ENCODE data around the gene NID2.

NID2 gene

DNA sequence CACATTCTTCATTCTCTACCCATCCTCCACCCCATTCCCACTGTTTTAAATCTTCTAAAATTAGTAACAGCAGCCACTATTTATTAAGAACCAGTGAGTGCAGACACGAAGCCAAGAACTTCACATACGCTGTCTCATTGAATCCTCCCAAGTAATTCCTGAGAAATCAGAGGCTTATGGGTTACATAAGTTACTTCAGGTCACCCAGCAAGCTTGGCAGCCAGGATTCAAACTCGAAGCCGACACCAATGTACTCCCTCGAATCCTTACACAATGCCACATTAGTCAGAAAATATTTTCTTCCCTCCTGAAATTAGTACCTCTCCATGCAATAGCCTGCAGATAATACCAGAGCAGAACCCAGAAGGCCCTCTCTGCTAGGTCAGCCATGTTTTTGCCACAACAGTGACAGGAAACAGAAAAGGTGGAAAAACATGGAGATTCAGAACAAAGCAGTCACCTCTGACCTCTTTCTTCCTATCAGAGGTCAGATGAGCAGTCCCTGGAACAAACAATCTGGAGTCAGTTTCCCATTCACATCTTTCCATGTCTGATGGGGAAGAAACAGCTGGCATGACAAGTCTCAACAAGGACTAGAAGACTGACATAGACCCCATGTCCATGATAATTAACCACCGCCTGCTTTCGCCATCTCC, 16.4 kb downstream of the NID2 start:
- H3K4me1 ChIP-seq (ENCODE audit: insufficient read depth, low read length) = peaks cover 76% of the 10 kb centered on the region

DNA sequence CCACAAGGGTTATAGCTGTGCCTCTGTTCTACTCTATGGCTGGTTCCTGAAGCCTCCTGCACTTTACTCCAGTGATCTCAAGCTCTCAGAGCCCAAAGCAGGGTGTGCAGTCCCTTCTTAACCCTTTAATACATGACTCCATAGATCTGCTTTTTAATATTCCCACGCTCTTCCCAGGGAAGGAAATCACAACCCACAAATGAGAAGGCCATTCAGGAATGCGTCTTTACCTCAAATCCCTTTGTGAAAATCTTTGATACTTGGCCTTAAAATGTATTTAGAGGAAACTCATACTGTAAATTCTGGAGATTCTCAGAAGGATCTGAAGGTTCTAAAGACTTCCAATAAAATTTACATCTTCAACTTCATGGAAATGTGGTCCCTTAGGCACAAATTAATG, 17.0 kb downstream of the NID2 start:
- Histone ChIP-seq H3K27ac (ENCODE audit: low read depth, low read length) (peak overlapping the region; percentile 45), H3K4me3 (ENCODE audit: low read depth in 1 of 2, low read length in 2 of 2) (no peak overlapping the region), H3K9me3 (ENCODE audit: low read length) (no peaks in the 10 kb centered on the region), H3K9ac (ENCODE audit: low read length) (no peak overlapping the region), H3K36me3 (ENCODE audit: insufficient read depth, low read length) (peaks cover 12% of the 10 kb centered on the region), H3K27me3 (ENCODE audit: control insufficient read depth in 1 of 2, insufficient read depth in 2 of 2, low read length in 2 of 2) (no peaks in the 10 kb centered on the region), H3K4me1 (ENCODE audit: insufficient read depth, low read length) (peaks cover 82% of the 10 kb centered on the region)

More for the DNA sequence above, 16.4 kb downstream of the NID2 start:
- no peaks in the 10 kb centered on the region for H3K9me3 ChIP-seq (ENCODE audit: low read length)
- no peak overlapping the region for H3K9ac ChIP-seq (ENCODE audit: low read length)
- H3K36me3 ChIP-seq (ENCODE audit: insufficient read depth, low read length) = peaks cover 12% of the 10 kb centered on the region
- H3K4me3 ChIP-seq (ENCODE audit: low read depth in 1 of 2, low read length in 2 of 2) = no peak overlapping the region
- H3K27me3 ChIP-seq (ENCODE audit: control insufficient read depth in 1 of 2, insufficient read depth in 2 of 2, low read length in 2 of 2) = no peaks in the 10 kb centered on the region
- H3K27ac ChIP-seq (ENCODE audit: low read depth, low read length) = peak overlapping the region; percentile 45

DNA sequence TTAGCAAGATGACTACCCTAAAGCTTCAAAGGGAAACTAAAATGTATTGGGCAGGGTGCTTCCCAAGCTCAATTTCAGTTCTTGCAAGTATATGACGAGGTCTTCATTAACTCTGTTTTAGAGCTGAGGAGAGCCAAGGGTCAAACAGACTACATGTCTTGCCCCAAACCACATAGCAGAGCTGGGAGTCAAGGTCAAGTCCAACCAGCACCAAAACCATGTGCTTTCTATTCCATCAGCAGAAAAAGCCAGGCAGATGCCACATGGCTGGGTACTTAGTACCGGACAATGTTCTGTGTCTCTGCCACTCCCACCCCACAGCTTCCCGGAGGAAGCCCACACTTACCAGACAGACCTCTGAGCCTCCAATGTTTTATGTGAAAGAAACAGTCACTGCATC, 17.6 kb downstream of the NID2 start:
- H3K4me1 ChIP-seq (ENCODE audit: insufficient read depth, low read length) = peaks cover 88% of the 10 kb centered on the region
- no peak overlapping the region for H3K9ac ChIP-seq (ENCODE audit: low read length)
- no peak overlapping the region for H3K4me3 ChIP-seq (ENCODE audit: low read depth in 1 of 2, low read length in 2 of 2)
- H3K27me3 ChIP-seq (ENCODE audit: control insufficient read depth in 1 of 2, insufficient read depth in 2 of 2, low read length in 2 of 2) = no peaks in the 10 kb centered on the region
- H3K9me3 ChIP-seq (ENCODE audit: low read length) = no peaks in the 10 kb centered on the region
- H3K27ac ChIP-seq (ENCODE audit: low read depth, low read length) = peak overlapping the region; percentile 5
- peaks cover 12% of the 10 kb centered on the region for H3K36me3 ChIP-seq (ENCODE audit: insufficient read depth, low read length)

DNA sequence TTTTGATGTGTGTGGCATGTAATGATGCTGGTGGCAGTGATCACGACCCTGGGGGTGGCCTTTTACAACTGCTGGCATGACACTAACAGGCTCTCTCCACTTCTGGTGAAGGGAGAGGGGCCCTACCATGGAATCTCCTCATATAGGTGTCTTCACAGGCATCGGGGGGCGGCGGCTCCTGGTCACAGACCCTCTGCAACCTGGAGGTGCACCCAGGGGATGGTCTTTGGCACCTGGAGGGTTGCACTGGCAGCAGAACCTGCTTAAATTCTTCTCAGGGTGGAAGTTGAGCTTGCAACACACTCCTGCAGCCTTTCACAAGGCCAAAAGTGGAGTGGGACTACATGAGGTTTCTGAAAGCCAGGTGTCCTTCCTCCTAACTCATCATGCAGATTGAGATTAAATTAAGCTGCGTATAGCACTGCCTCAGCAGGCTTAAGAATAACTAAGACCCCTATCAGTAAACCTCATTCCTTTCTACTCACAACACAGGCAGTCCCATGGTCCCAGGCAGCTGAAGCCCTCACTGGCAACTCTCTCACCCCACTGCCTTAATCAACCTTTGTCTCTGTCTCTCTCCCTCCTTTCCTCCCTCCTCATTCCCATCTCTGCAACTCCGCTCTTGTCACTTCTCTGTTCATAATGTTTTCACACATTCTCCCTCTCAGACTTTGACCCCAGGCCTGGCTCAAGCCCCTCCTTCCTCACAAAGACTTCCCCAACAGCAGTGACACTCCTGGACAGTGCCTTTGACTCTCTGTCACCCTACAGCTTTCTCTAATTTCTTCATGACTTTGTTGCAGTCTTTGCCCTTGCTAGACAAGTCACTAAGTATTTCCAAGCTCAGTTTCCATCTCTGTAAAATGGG, 18.9 kb downstream of the NID2 start:
- no peaks in the 10 kb centered on the region for H3K9me3 ChIP-seq (ENCODE audit: low read length)
- no peak overlapping the region for H3K4me3 ChIP-seq (ENCODE audit: low read depth in 1 of 2, low read length in 2 of 2)
- H3K27ac ChIP-seq (ENCODE audit: low read depth, low read length) = no peak overlapping the region
- H3K4me1 ChIP-seq (ENCODE audit: insufficient read depth, low read length) = peaks cover 97% of the 10 kb centered on the region
- H3K27me3 ChIP-seq (ENCODE audit: control insufficient read depth in 1 of 2, insufficient read depth in 2 of 2, low read length in 2 of 2) = no peaks in the 10 kb centered on the region
- no peak overlapping the region for H3K9ac ChIP-seq (ENCODE audit: low read length)
- H3K36me3 ChIP-seq (ENCODE audit: insufficient read depth, low read length) = peaks cover 12% of the 10 kb centered on the region

DNA sequence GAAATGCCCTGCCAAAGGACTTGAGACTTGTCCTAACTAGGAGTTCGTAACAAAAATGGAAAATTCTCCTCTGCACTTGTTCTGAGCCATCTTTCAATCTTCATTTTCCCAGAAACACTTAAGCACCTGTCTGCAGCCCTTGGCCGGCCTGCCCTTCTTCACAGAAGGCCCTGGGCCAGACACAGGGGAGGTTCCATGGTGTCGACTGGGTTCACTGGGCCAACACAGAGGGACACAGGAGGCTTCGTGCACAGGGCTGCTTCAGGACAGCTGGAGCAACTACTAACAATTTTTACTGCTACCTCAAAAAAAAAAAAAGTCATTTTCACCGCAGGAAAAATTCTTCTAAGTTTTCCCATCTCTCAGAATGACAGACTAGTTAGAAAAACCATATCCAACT, 19.6 kb downstream of the NID2 start:
- H3K27me3 ChIP-seq (ENCODE audit: control insufficient read depth in 1 of 2, insufficient read depth in 2 of 2, low read length in 2 of 2) = no peaks in the 10 kb centered on the region
- H3K27ac ChIP-seq (ENCODE audit: low read depth, low read length) = no peak overlapping the region
- peaks cover 98% of the 10 kb centered on the region for H3K4me1 ChIP-seq (ENCODE audit: insufficient read depth, low read length)
- peaks cover 12% of the 10 kb centered on the region for H3K36me3 ChIP-seq (ENCODE audit: insufficient read depth, low read length)
- H3K9me3 ChIP-seq (ENCODE audit: low read length) = no peaks in the 10 kb centered on the region
- no peak overlapping the region for H3K4me3 ChIP-seq (ENCODE audit: low read depth in 1 of 2, low read length in 2 of 2)
- H3K9ac ChIP-seq (ENCODE audit: low read length) = no peak overlapping the region

DNA sequence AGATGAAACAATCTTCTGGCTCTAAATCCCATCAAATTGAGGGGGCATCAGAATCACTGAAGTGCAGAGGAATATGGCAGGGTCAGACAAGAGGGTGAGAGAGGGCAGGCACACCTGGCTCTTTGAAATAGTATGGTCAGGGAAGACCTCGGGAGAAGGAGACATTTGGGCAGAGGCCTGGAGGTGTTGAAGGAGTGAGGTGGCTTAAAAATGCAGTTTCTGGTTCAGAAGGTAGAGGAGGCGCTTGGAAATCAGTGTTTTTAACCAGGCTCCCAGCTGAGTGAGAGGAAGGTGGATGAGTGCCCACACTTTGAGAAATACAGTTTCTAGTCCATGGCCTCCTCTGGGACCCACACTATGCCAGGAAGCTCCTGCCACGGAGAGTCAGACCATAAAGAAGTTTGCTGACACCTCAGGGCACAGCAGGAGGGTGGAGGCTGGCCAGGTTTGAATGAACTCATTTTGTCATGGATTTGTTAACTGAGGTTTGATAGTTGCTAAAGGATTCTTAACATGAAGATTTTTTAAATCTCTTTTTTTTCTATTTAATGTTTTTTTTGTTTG, 20.1 kb downstream of the NID2 start:
- no peak overlapping the region for H3K27ac ChIP-seq (ENCODE audit: low read depth, low read length)
- H3K36me3 ChIP-seq (ENCODE audit: insufficient read depth, low read length) = peaks cover 7% of the 10 kb centered on the region
- H3K9ac ChIP-seq (ENCODE audit: low read length) = no peak overlapping the region
- no peaks in the 10 kb centered on the region for H3K27me3 ChIP-seq (ENCODE audit: control insufficient read depth in 1 of 2, insufficient read depth in 2 of 2, low read length in 2 of 2)
- H3K4me1 ChIP-seq (ENCODE audit: insufficient read depth, low read length) = peaks cover 96% of the 10 kb centered on the region
- no peaks in the 10 kb centered on the region for H3K9me3 ChIP-seq (ENCODE audit: low read length)
- no peak overlapping the region for H3K4me3 ChIP-seq (ENCODE audit: low read depth in 1 of 2, low read length in 2 of 2)

DNA sequence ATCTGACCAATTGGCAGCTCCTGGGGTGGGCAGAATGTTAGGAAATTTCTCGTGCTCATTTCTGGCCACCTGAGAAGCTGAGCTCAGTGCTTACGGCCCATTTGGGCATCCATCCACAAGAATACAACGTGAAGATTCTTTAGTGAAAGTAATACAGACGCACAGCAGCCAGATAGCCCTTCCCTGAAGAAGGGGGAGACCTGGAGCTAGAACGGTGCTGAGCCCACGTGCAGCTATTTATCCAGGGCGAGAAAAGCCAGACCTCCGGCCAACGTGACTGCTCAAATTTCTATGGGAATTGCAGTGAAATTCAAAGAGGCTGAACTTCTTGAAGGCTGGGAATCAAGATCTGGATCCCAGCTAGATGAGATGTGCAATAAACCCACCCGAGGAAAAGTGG, 20.7 kb downstream of the NID2 start:
- H3K36me3 ChIP-seq (ENCODE audit: insufficient read depth, low read length) = peaks cover 5% of the 10 kb centered on the region
- peak overlapping the region; percentile 24 for H3K9ac ChIP-seq (ENCODE audit: low read length)
- peak overlapping the region; percentile 19 for H3K27ac ChIP-seq (ENCODE audit: low read depth, low read length)
- H3K9me3 ChIP-seq (ENCODE audit: low read length) = no peaks in the 10 kb centered on the region
- peaks cover 96% of the 10 kb centered on the region for H3K4me1 ChIP-seq (ENCODE audit: insufficient read depth, low read length)
- no peaks in the 10 kb centered on the region for H3K27me3 ChIP-seq (ENCODE audit: control insufficient read depth in 1 of 2, insufficient read depth in 2 of 2, low read length in 2 of 2)
- no peak overlapping the region for H3K4me3 ChIP-seq (ENCODE audit: low read depth in 1 of 2, low read length in 2 of 2)

DNA sequence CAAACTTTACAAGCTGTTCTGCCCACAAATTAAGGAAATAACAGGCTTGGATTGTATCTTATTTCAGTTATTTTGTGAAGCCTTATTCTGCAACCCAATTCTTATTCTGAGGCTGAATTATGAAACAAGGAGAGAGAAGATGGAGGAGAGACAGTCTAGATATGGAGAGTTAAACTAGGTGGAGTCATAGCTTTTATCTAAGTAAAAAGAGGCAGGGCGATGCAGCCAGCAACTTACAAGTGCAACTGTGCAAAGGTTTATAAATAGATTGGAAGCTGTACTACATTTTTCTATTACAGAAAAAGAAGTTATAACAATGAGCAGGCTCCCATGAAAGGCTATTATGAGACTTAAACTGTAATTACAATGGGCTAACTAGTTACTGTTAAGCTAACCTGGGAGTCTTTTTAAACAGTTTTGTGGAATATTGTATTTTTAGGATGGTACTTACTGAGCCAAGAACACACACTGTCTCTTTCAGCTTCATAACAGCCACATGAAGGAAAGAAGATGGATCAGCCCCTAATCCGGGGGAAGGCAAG, 22.4 kb downstream of the NID2 start:
- H3K36me3 ChIP-seq (ENCODE audit: insufficient read depth, low read length) = peaks cover 6% of the 10 kb centered on the region
- H3K4me1 ChIP-seq (ENCODE audit: insufficient read depth, low read length) = peaks cover 96% of the 10 kb centered on the region
- H3K9ac ChIP-seq (ENCODE audit: low read length) = peak overlapping the region; percentile 11
- no peak overlapping the region for H3K4me3 ChIP-seq (ENCODE audit: low read depth in 1 of 2, low read length in 2 of 2)
- H3K27me3 ChIP-seq (ENCODE audit: control insufficient read depth in 1 of 2, insufficient read depth in 2 of 2, low read length in 2 of 2) = no peaks in the 10 kb centered on the region
- peak overlapping the region; percentile 53 for H3K27ac ChIP-seq (ENCODE audit: low read depth, low read length)
- H3K9me3 ChIP-seq (ENCODE audit: low read length) = no peaks in the 10 kb centered on the region

DNA sequence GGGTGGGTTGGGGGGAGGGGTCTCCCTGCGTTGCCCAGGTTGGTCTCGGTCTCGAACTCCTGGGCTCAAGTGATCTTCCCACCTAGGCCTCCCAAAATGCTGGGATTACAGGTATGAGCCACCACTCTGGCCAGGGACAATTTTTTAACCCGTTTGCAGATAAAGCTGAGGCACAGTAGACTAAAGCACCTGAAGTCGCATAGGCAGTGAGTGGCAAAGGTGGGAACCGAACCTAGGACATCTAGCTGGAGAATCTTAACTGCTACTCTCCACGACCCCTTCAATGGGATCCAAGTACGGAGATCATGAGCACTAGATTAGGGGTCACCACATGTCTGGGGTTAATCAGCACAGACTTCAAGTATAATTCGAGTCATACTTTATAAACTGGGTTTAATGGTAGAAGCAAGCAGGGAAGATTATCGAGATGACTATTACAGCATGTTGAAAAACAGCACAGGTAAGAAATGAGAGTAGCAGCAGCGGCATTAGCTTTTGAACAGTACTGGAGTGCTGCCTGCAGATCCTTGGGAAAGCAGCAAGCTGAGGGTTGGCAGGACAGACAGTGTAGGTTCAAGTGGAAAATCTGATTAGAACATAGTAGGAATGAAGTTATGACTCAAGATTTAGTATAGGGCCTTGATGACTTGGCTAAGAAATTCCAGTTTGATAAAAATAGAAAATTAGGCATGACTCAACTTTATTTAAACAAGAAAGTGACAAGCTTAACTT, 23.9 kb downstream of the NID2 start:
- H3K27me3 ChIP-seq (ENCODE audit: control insufficient read depth in 1 of 2, insufficient read depth in 2 of 2, low read length in 2 of 2) = no peaks in the 10 kb centered on the region
- H3K27ac ChIP-seq (ENCODE audit: low read depth, low read length) = peak overlapping the region; percentile 67
- H3K36me3 ChIP-seq (ENCODE audit: insufficient read depth, low read length) = peaks cover 21% of the 10 kb centered on the region
- H3K4me3 ChIP-seq (ENCODE audit: low read depth in 1 of 2, low read length in 2 of 2) = peak overlapping the region in 1 of 2 donors; percentile 12
- H3K9ac ChIP-seq (ENCODE audit: low read length) = no peak overlapping the region
- peaks cover 82% of the 10 kb centered on the region for H3K4me1 ChIP-seq (ENCODE audit: insufficient read depth, low read length)
- H3K9me3 ChIP-seq (ENCODE audit: low read length) = no peaks in the 10 kb centered on the region

DNA sequence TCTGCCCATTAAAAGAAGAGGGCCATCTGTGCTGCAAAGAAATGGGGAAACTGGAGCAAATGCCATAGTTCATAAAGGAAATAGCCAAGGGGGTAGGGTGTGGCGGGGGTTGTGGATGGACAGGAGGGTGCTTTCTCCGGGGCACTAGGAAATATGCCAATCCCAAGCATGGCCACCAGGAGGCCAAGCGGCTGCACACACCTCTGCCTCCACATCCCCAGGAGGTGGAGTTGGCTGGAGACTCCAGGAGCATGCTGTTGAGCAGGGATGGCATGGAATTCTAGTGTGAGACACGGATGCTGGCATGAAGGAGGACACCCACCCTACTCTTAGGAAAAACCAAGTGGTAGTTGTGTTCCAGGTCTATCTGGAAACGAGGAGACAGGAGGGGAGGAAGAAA, 25.2 kb downstream of the NID2 start:
- Histone ChIP-seq H3K4me1 (ENCODE audit: insufficient read depth, low read length) (peaks cover 70% of the 10 kb centered on the region), H3K4me3 (ENCODE audit: low read depth in 1 of 2, low read length in 2 of 2) (no peak overlapping the region), H3K27me3 (ENCODE audit: control insufficient read depth in 1 of 2, insufficient read depth in 2 of 2, low read length in 2 of 2) (no peaks in the 10 kb centered on the region), H3K9ac (ENCODE audit: low read length) (no peak overlapping the region), H3K36me3 (ENCODE audit: insufficient read depth, low read length) (peaks cover 34% of the 10 kb centered on the region), H3K9me3 (ENCODE audit: low read length) (no peaks in the 10 kb centered on the region), H3K27ac (ENCODE audit: low read depth, low read length) (no peak overlapping the region)
